ENCODE results near the gene AGPAT3. TPM values are rescaled to one million over a fixed set of nuclear protein-coding genes. Genes with fewer than 3 reads are reported as not detected.

AGPAT3 gene
- total RNA-seq, 1 experiment from 2014 or later: 13.0 TPM

GRCh38 chr21:44028287-44028659 is 163.2 kb downstream of the AGPAT3 start:
- DNase-seq: no peak
- 0 out of 2 replicates have a peak overlapping the region, but pooled peaks have one; percentile 23 for H3K14ac ChIP-seq (ENCODE audit: insufficient read depth, low read length)
- H4K8ac ChIP-seq (replicated peaks; ENCODE audit: insufficient read length, low read depth, low read length): no peak overlapping the region
- H3K4ac ChIP-seq (ENCODE audit: low read depth, low read length): no peak overlapping the region
- no peak overlapping the region for H3K18ac ChIP-seq (ENCODE audit: insufficient read length, low read depth, low read length)
- no peaks in the 10 kb centered on the region for H3K9me3 ChIP-seq (ENCODE audit: control insufficient read depth, low read depth, low read length)
- no peak overlapping the region for H3K56ac ChIP-seq (ENCODE audit: insufficient read length, low read depth, low read length)
- no peak overlapping the region for H2BK15ac ChIP-seq (ENCODE audit: low read depth, low read length)
- H4K91ac ChIP-seq (ENCODE audit: insufficient read length, low read depth, low read length): no peak overlapping the region
- H3K4me3 Mint-ChIP-seq: no peak overlapping the region
- H4K20me1 ChIP-seq (ENCODE audit: control insufficient read depth, insufficient read depth, insufficient read length): no peaks in the 10 kb centered on the region
- no peaks in the 10 kb centered on the region for H3K27me3 Mint-ChIP-seq (ENCODE audit: low read depth)
- peaks cover 10 to 14% (median 14%) of the 10 kb centered on the region in 3 experiments; a peak in 6 of 7 replicates for H3K36me3 Mint-ChIP-seq (ENCODE audit: insufficient read depth in 1 of 3, low read depth in 3 of 3)
- no peak overlapping the region for H2BK20ac ChIP-seq (ENCODE audit: low read depth, low read length, poor library complexity, severe bottlenecking)
- H3K4me1 Mint-ChIP-seq: peaks cover 19 to 30% of the 10 kb centered on the region in 2 experiments
- no peak overlapping the region for H3K4me2 ChIP-seq (ENCODE audit: insufficient read depth, insufficient read length, low read length)
- H2BK120ac ChIP-seq (ENCODE audit: low read depth, low read length, poor library complexity, severe bottlenecking): no peak overlapping the region
- H4K5ac ChIP-seq (ENCODE audit: insufficient read length, low read depth, low read length): no peak overlapping the region
- H3K27ac Mint-ChIP-seq: no peak overlapping the region; a peak in 1 of 7 replicates
- no peak overlapping the region for H2BK12ac ChIP-seq (ENCODE audit: insufficient read length, low read depth, low read length)
- no peak overlapping the region for H2AK5ac ChIP-seq (ENCODE audit: insufficient read length, low read length)
- no peak for TF ChIP-seq CTCF (conservative IDR thresholded peaks at IDR 0.05)
- no peaks in the 10 kb centered on the region for H3K23me2 ChIP-seq (ENCODE audit: insufficient read length, low read depth, low read length, poor library complexity, severe bottlenecking)
- H3K23ac ChIP-seq (ENCODE audit: insufficient read length, low read depth, low read length): no peak overlapping the region
- no peak overlapping the region for H3T11ph ChIP-seq (ENCODE audit: low read length)
- peaks cover 40% of the 10 kb centered on the region; the same call in 1 of the 2 replicates for H3K79me2 ChIP-seq (ENCODE audit: insufficient read depth, low read length)
- H3K79me1 ChIP-seq (ENCODE audit: insufficient read depth, low read depth, low read length, poor library complexity, severe bottlenecking): peaks cover 15% of the 10 kb centered on the region
- no peak overlapping the region for H3K27ac ChIP-seq (ENCODE audit: insufficient read length, low read depth, low read length)
- H2BK5ac ChIP-seq (ENCODE audit: insufficient read length, low read length): no peak overlapping the region
- no peak overlapping the region for H2AFZ ChIP-seq (ENCODE audit: low read length)
- H3K27me3 ChIP-seq (ENCODE audit: insufficient read depth, low read length): no peaks in the 10 kb centered on the region; the same call in 1 of the 2 replicates
- no peaks in the 10 kb centered on the region for H3K9me3 Mint-ChIP-seq
- H3K4me1 ChIP-seq (ENCODE audit: insufficient read depth, low read length): peaks cover 3% of the 10 kb centered on the region; the same call in 1 of the 2 replicates
- WGBS (ENCODE audit: extremely low coverage, insufficient read length, low lambda C conversion rate): no CpG with 5 or more reads among the region's 6 CpGs
- H3K9ac ChIP-seq (ENCODE audit: extremely low read depth, insufficient read length, low read length): no peak overlapping the region
